CD4-positive, alpha-beta T cell treated with Interleukin-17A for 1 hour (primary cell): Measurements from ENCODE around the gene SUPT4H1.
A peak's percentile ranks its signal among the peaks of the same experiment; 100 is the strongest.
"Not testable (repeated sequence)": the region's sequence is repeated elsewhere in the genome, so short reads cannot be mapped to it uniquely, and the experiment has no call there.

Experiments used
- DNase-seq: peaks from one replicate; pipeline ENCODE4 v3.0.0-alpha.2; 2020

SUPT4H1 gene

GRCh38 chr17:58362368-58363014 is 10.5 kb upstream of the SUPT4H1 start:
- DNase-seq: no peak

GRCh38 chr17:58360296-58361063 is 8.5 kb upstream of the SUPT4H1 start:
- no peak for DNase-seq

GRCh38 chr17:58358408-58359172 is 6.6 kb upstream of the SUPT4H1 start:
- DNase-seq: no peak

- DNase-seq: no peak
Observed at GRCh38 chr17:58357312-58358297, 5.6 kb upstream of the SUPT4H1 start.

GRCh38 chr17:58356231-58356630 is 4.2 kb upstream of the SUPT4H1 start:
- DNase-seq: no peak

- DNase-seq: no peak
Observed at GRCh38 chr17:58354541-58355216, 2.7 kb upstream of the SUPT4H1 start.

GRCh38 chr17:58353389-58353825 is 1.4 kb upstream of the SUPT4H1 start:
- DNase-seq: no peak

GRCh38 chr17:58352596-58353388 is 791 bp upstream of the SUPT4H1 start:
- peak; percentile 21 for DNase-seq

GRCh38 chr17:58351182-58351581 is 819 bp downstream of the SUPT4H1 start:
- DNase-seq: no peak

- no peak for DNase-seq
Observed at GRCh38 chr17:58348038-58348437, 4.0 kb downstream of the SUPT4H1 start.

- no peak for DNase-seq
Observed at GRCh38 chr17:58345500-58345899, 6.5 kb downstream of the SUPT4H1 start.

GRCh38 chr17:58344791-58345157 is 7.2 kb downstream of the SUPT4H1 start:
- DNase-seq: peak; percentile 88

- peak; percentile 96 for DNase-seq
Observed at GRCh38 chr17:58344047-58344790, 7.8 kb downstream of the SUPT4H1 start.

GRCh38 chr17:58343131-58343530 is 8.9 kb downstream of the SUPT4H1 start:
- DNase-seq: no peak

GRCh38 chr17:58341861-58342475 is 10.0 kb downstream of the SUPT4H1 start:
- DNase-seq: peak; percentile 39

- DNase-seq: not testable (repeated sequence)
Observed at GRCh38 chr17:58341136-58341860, 10.7 kb downstream of the SUPT4H1 start.

GRCh38 chr17:58340405-58340876 is 11.6 kb downstream of the SUPT4H1 start:
- no peak for DNase-seq

GRCh38 chr17:58339755-58340404 is 12.1 kb downstream of the SUPT4H1 start:
- peak; percentile 48 for DNase-seq
